OCI-LY1 (cell line): ENCODE results near the gene VPS36.

Experiments
- EZH2 ChIP-seq: fragments of 200-600 bp; sonication (generic), shearing (Covaris generic); IDR thresholded peaks from 2 replicates; pipeline ENCODE4 v1.8.0; 2017; ENCODE audit warnings: borderline replicate concordance, mixed run types, mild to moderate bottlenecking, antibody characterized with exemption, low read length, moderate library complexity, mixed read lengths
- TF ChIP-seq, protein P1 (sequence below): fragments of 200-600 bp; sonication (generic), shearing (Covaris generic); IDR thresholded peaks from 2 replicates; pipeline ENCODE4 v1.5.1; 2017; ENCODE audit warnings: mild to moderate bottlenecking, antibody characterized with exemption, low read length, moderate library complexity, mixed read lengths

DNA sequence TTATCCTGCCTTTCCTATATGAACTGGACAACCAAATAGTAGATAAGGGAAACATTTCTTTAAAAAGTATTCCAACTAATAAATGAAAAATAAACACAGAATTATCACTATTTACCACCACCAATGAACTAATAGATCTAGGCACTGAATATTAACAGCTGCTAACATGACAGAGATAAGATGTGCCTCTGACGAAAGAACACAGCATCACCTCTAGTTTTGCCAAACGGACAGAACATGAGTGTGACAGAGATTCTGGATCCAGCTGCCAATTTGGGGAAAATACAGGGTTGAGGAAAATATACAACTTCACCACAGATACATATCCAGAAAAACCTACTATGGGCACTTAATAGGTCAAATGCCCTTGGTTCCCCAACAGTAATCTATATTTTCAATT lies 18.0 kb downstream of the VPS36 start:
- TF ChIP-seq, protein P1, sequence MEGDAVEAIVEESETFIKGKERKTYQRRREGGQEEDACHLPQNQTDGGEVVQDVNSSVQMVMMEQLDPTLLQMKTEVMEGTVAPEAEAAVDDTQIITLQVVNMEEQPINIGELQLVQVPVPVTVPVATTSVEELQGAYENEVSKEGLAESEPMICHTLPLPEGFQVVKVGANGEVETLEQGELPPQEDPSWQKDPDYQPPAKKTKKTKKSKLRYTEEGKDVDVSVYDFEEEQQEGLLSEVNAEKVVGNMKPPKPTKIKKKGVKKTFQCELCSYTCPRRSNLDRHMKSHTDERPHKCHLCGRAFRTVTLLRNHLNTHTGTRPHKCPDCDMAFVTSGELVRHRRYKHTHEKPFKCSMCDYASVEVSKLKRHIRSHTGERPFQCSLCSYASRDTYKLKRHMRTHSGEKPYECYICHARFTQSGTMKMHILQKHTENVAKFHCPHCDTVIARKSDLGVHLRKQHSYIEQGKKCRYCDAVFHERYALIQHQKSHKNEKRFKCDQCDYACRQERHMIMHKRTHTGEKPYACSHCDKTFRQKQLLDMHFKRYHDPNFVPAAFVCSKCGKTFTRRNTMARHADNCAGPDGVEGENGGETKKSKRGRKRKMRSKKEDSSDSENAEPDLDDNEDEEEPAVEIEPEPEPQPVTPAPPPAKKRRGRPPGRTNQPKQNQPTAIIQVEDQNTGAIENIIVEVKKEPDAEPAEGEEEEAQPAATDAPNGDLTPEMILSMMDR: no peak
- TF ChIP-seq EZH2: no peak
